Tibial nerve (tissue), 4 donors: Measurements from ENCODE around the gene SLC17A2. TPM values are rescaled to one million over a fixed set of nuclear protein-coding genes. Genes with fewer than 3 reads are reported as not detected.

Source experiments
- DNase-seq, 2 donors: peaks; one replicate each; pipeline ENCODE4 v3.0.0-alpha.2; 2019; ENCODE audit warnings: low spot score in 2 of 2
- H3K27ac ChIP-seq, 4 donors: fragments of 200-600 bp; sonication (generic) in 3 of 4; one replicate each; pipeline ENCODE4 v1.5.1; 2017 to 2019; ENCODE audit warnings: mild to moderate bottlenecking in 1 of 4
- H3K27me3 ChIP-seq, 2 donors: fragments of 200-600 bp; sonication (generic) in 1 of 2; one replicate each; pipeline versions ENCODE4 v1.5.1 to v1.6.0; 2017 to 2019
- H3K36me3 ChIP-seq, 3 donors: fragments of 200-600 bp; sonication (generic); one replicate each; pipeline ENCODE4 v1.5.1; 2018 to 2019
- H3K4me1 ChIP-seq, 4 donors: fragments of 200-600 bp; sonication (generic) in 3 of 4; one replicate each; pipeline ENCODE4 v1.5.1; 2017 to 2019
- H3K4me3 ChIP-seq, 4 donors: fragments of 200-600 bp; sonication (generic) in 3 of 4; one replicate each; pipeline ENCODE4 v1.5.1; 2017 to 2019; ENCODE audit warnings: mild to moderate bottlenecking in 1 of 4, moderate library complexity in 1 of 4
- H3K9me3 ChIP-seq, 4 donors: fragments of 200-600 bp; sonication (generic) in 3 of 4; one replicate each; pipeline ENCODE4 v1.5.1; 2017 to 2019
- CTCF ChIP-seq, 5 experiments: fragments of 200-600 bp in 3 of 5; fragments of 450-650 bp in 2 of 5; sonication (generic) in 3 of 5; IDR thresholded peaks; one replicate each; pipeline ENCODE4 v1.5.1; 2016 to 2019; ENCODE audit warnings: antibody characterized with exemption in 5 of 5, mild to moderate bottlenecking in 3 of 5, moderate library complexity in 2 of 5
- EP300 ChIP-seq, 2 donors: sonication (generic); formaldehyde crosslinking; IDR thresholded peaks; one replicate each; pipeline ENCODE4 v1.6.1; 2017; ENCODE audit warnings: antibody characterized with exemption in 2 of 2, mild to moderate bottlenecking in 1 of 2
- POLR2A ChIP-seq, 2 donors: fragments of 450-650 bp; IDR thresholded peaks; one replicate each; pipeline ENCODE4 v1.6.1; 2017; ENCODE audit warnings: antibody characterized with exemption in 2 of 2, mild to moderate bottlenecking in 2 of 2, moderate library complexity in 2 of 2
- WGBS, 2 donors: methylation state at CpG; one replicate each; pipeline ENCODE4 v1.1.5; 2018; 5-methylcytosine and 5-hydroxymethylcytosine counted together
- total RNA-seq, 4 donors: library from RNA; depleted of rRNA; stranded (reverse); fragments of >200 nt; gene quantifications; one replicate each; pipeline ENCODE4 v1.1.0, GENCODE V29; 2016

The SLC17A2 gene
- total RNA-seq, 4 donors from 2014 or later: not detected

- no peak for DNase-seq
- WGBS, 2 donors: 94 to 99% methylated on average over 2 of the region's 2 CpGs
- peaks cover 0 to 4% of the 10 kb centered on the region in 2 donors for H3K27me3 ChIP-seq
Measured at GRCh38 chr6:25878721-25879322, 51.7 kb downstream of the SLC17A2 start.

DNA sequence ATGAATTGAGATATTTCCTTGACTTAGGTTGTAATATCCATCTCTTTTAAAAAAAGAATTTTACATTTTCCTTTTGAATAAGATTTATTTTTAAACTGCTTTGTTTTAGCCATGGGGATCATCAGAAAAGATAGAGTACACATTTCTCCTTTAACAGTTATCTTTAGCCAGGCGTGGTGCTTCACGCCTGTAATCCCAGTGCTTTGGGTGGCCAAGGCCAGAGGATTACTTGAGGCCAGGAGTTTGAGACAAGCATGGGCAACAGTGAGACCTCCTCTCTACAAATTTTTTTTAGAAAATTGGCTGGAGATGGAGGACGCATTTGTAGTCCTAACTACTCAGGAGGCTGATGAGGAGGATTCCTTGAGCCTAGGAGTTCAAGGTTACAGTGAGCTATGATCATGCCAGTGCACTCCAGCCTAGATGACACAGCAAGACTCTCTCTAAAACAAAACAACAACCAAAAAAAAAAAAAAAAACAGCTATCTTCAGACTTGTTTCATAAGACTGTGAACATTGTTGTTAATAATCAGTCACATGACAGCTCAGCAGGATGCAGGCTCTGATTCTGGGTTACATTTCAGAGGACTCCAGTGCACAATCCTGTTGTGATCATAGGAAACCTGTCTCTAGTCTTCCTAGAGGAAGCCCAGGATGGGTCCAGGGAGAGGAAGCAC is 54.4 kb downstream of the SLC17A2 start:
- H3K9me3 ChIP-seq: no peaks in the 10 kb centered on the region
- no peak for TF ChIP-seq CTCF (IDR thresholded peaks at IDR 0.05)
- no peak for TF ChIP-seq EP300 (IDR thresholded peaks at IDR 0.05)
- TF ChIP-seq POLR2A (IDR thresholded peaks at IDR 0.05): no peak
- H3K4me3 ChIP-seq: no peak overlapping the region
- no peaks in the 10 kb centered on the region for H3K36me3 ChIP-seq
- peaks cover 0 to 4% of the 10 kb centered on the region in 2 donors for H3K27me3 ChIP-seq
- H3K4me1 ChIP-seq: no peaks in the 10 kb centered on the region
- WGBS, 2 donors: 85% methylated on average over 3 of the region's 3 CpGs
- H3K27ac ChIP-seq: no peak overlapping the region
- DNase-seq: no peak

More at GRCh38 chr6:25878721-25879322, 51.7 kb downstream of the SLC17A2 start:
- H3K27ac ChIP-seq: no peak overlapping the region
- TF ChIP-seq CTCF (IDR thresholded peaks at IDR 0.05) (no peak), EP300 (IDR thresholded peaks at IDR 0.05) (no peak), POLR2A (IDR thresholded peaks at IDR 0.05) (no peak)
- no peaks in the 10 kb centered on the region for H3K4me1 ChIP-seq
- H3K36me3 ChIP-seq: no peaks in the 10 kb centered on the region
- no peaks in the 10 kb centered on the region for H3K9me3 ChIP-seq
- no peak overlapping the region for H3K4me3 ChIP-seq

DNA sequence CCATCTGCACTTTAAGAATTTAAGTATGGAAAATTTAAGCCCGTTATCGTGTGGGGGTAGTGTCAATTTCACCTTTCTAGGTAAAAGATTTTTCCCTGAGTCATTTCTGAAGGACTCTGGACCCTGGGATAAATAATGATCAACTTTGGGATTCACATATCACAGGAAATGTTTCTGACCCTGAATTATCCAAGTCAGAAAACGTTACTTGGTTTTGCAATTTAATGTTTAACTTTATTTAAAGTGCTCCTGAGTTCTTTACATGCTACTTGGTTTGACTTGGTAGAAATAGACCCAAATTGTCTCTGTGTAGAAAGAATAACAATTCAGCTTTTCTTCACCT is 55.0 kb downstream of the SLC17A2 start:
- TF ChIP-seq CTCF (IDR thresholded peaks at IDR 0.05) (no peak), EP300 (IDR thresholded peaks at IDR 0.05) (no peak), POLR2A (IDR thresholded peaks at IDR 0.05) (no peak)

DNA sequence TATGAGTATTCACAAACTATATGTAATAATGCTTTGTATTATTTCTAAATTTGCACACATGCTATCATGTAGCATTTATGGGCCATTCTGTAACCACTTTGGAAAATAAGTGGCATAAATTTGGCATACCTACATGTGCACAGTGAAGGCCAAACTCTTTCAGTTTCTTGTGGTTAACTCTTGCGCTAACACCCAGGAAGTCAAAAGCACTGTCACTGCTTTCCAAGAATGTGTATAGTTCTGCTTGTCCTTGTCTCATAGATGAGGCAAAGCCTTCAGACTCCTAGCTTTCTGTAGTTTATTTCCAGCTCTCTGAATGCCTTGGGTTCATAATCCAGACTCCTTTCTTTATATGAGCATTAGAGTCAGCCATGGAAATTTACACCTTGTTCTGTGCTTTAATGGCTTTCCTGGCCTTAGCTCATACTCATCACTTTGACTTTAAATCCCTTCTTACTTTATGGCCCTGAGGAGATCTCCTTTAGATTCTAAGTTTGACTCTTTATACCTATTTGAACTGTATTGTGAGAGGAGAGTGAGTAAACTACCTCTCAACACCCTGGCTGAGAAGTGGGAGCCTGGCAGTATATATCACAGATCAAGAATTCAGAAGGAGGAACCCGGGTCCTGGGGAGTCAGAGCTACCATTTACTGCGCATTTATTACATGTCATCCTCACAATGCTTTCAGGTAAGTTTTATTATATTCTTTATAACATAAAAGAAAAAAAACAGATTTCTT is 55.5 kb downstream of the SLC17A2 start:
- H3K4me3 ChIP-seq: no peak overlapping the region
- H3K4me1 ChIP-seq: no peaks in the 10 kb centered on the region
- H3K9me3 ChIP-seq: no peaks in the 10 kb centered on the region
- DNase-seq: no peak
- H3K27me3 ChIP-seq: peaks cover 0 to 4% of the 10 kb centered on the region in 2 donors
- WGBS, 2 donors: 81 to 93% methylated on average over 3 of the region's 3 CpGs
- no peaks in the 10 kb centered on the region for H3K36me3 ChIP-seq
- no peak overlapping the region for H3K27ac ChIP-seq
- no peak for TF ChIP-seq EP300 (IDR thresholded peaks at IDR 0.05)
- no peak for TF ChIP-seq POLR2A (IDR thresholded peaks at IDR 0.05)
- no peak for TF ChIP-seq CTCF (IDR thresholded peaks at IDR 0.05)

More for the DNA sequence above, 55.0 kb downstream of the SLC17A2 start:
- 59 to 78% methylated on average over 3 of the region's 3 CpGs for WGBS, 2 donors
- Histone ChIP-seq H3K4me3 (no peak overlapping the region), H3K4me1 (no peaks in the 10 kb centered on the region), H3K27me3 (peaks cover 0 to 4% of the 10 kb centered on the region in 2 donors), H3K9me3 (no peaks in the 10 kb centered on the region), H3K27ac (no peak overlapping the region), H3K36me3 (no peaks in the 10 kb centered on the region)
- no peak for DNase-seq

DNA sequence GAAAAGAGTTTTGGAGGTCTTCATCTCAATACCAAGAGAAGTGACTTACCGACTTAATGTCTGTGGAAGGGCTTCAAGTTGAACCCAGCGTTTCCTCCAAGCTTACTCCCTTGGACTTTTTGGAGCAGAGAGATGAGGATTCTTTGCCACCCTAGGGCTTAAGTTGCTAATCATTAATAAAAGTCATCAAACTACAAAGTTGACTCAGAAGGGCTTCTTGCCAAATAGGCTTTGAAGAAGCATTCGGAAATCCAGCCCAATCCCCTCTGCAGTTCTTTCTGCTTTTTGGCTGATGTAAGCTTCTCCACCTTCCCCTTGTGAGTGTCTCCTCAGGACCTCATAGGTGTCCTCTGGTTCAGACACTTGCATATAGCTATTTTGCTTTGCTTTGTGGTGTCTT is 56.4 kb downstream of the SLC17A2 start, which contains the start of gene SLC17A3:
TSS of gene SLC17A3 (minus strand) at position 126 of the 400 bp plus-strand sequence. CDS start 5,856 bp downstream, outside the sequence.
- TF ChIP-seq CTCF (IDR thresholded peaks at IDR 0.05) (no peak), EP300 (IDR thresholded peaks at IDR 0.05) (no peak), POLR2A (IDR thresholded peaks at IDR 0.05) (no peak)

More for the DNA sequence above, 56.4 kb downstream of the SLC17A2 start, which contains the start of gene SLC17A3:
- no peaks in the 10 kb centered on the region for H3K36me3 ChIP-seq
- 90 to 92% methylated on average over 3 of the region's 3 CpGs for WGBS, 2 donors
- H3K9me3 ChIP-seq: no peaks in the 10 kb centered on the region
- no peak within 1 kb of the TSS for H3K4me3 ChIP-seq
- H3K4me1 ChIP-seq: no peaks in the 10 kb centered on the region
- H3K27me3 ChIP-seq: peaks cover 0 to 4% of the 10 kb centered on the region in 2 donors
- no peak within 1 kb of the TSS for H3K27ac ChIP-seq
- no peak for DNase-seq
